Measurements from ENCODE around the gene BST1.

- TF ChIP-seq POLR2AphosphoS5 (IDR thresholded peaks at IDR 0.05; ENCODE audit: low read depth, low read length): no peak
- TF ChIP-seq PAX5 (IDR thresholded peaks at IDR 0.05; ENCODE audit: insufficient read depth, low read length, severe bottlenecking): no peak
- no peak for TF ChIP-seq POLR2A (IDR thresholded peaks at IDR 0.05; ENCODE audit: low read depth, low read length)
- TF ChIP-seq TAF1 (IDR thresholded peaks at IDR 0.05; ENCODE audit: low read depth, low read length): no peak
Observed at GRCh38 chr4:15688051-15688450, 14.8 kb upstream of the BST1 start.

All from GM12891 (cell line).